LNCAP (cell line): Measurements from ENCODE around the gene NACC2.

Experiments used
- CTCF ChIP-seq: fragments of 450-650 bp; IDR thresholded peaks from 2 replicates; pipeline ENCODE4 v1.5.1; 2017; ENCODE audit warnings: mild to moderate bottlenecking

Gene NACC2

DNA sequence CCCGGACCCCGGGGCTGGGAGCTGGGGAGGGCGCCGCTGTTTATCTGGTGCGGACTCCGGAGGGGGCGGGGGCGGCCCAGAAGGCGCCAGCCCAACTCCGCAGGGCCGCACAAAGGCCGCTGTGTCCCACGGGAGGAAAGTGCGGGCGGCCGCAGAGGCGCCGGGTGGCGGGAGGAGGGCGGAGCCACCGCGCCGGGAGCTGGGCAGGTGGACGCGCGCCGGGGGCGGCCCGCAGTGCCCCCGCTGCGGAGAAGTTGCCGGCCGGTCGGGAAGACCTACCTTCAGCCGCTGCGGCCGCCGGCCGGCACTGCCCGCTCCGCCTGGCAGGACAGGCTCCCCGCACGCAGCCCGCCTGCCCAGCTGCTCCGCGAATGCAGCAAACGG lies 43.6 kb downstream of the NACC2 start:
- no peak for TF ChIP-seq CTCF

DNA sequence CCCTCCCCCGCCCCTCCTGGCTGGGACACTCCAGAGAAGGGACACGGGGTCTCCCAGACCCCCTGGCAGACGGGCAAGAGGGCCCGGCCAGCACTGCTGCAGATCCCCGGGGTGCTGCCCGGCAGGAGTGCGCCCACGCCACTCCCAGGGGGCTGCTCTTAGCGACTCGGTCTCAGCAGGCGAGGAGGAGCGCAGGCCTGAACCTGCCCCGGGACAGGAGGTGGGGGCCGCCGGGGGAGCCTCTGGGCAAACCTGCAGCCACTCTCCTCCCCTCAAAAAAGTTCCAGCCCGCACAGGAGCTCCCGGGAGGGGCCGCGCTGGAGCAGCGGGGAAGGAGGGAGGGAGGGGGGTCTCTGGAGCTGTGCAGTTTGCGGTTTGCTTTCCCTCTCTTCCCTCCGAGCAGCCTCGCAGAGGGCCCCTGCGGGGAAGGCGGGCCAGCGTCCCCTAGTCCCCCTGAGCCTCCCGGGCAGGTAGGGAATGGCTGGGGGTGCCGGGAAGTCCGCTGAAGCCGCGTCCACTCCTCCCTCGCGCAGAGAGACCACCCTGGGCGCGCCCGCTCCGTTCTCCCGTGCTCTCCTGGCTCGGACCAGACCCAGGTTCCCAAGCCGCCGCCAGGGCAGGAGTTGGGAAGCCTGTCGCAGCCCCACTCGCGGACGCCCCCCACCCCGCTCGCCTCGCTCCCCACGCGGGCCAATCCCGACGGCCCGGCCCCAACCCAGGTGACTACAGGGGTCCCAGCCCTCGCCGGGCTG lies 44.2 kb downstream of the NACC2 start:
- TF ChIP-seq CTCF: no peak

GRCh38 chr9:136050266-136050700 lies 44.8 kb downstream of the NACC2 start:
- no peak for TF ChIP-seq CTCF

- no peak for TF ChIP-seq CTCF
Measured at GRCh38 chr9:136049491-136050265, 45.4 kb downstream of the NACC2 start.

DNA sequence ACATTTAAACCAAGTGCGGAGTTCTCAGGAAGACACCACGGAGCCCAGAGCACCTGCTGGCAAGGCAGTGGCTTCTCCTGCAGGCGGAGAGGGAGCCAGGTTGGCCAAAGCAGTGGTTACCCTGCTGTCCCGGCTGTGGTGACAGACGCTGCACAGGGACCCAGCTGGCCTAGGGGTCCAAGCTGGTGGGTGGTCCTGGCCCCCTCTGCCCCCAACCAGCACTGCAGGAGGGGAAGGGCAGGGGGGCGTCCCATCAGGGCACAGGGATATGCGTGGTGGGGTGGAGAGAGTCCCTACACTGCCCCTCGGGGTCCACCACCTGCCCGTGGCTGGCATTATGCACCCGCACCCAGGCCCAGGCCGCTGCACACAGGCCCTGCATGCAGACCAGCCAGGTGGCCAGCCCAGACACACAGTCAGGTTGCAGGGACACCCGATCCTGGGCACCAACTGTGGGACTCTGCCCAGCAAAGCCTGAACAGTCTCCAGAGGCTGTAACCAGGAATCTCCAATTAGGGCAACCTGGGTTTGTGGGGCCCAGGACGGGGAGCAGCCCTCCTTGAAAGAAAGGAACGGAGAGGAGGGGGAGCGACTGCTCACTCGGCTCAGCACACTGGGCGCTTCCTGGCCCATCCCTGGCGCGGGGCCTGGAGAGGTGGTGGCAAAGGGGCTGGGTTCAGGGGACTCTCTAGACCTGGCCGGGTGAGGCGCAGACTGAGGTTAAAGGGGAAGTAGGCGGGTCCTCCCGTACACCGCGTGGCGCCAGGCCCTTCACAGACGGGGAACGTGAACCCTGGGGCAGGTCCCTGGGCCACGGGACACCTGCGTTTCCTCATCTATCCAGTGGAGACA lies 46.3 kb downstream of the NACC2 start:
- no peak for TF ChIP-seq CTCF

- no peak for TF ChIP-seq CTCF
Measured at GRCh38 chr9:136047775-136048559, 47.1 kb downstream of the NACC2 start.
